ENCODE data around the gene ST6GALNAC5.
"Not testable (repeated sequence)": the region's sequence is repeated elsewhere in the genome, so short reads cannot be mapped to it uniquely, and the experiment has no call there.

The ST6GALNAC5 gene

DNA sequence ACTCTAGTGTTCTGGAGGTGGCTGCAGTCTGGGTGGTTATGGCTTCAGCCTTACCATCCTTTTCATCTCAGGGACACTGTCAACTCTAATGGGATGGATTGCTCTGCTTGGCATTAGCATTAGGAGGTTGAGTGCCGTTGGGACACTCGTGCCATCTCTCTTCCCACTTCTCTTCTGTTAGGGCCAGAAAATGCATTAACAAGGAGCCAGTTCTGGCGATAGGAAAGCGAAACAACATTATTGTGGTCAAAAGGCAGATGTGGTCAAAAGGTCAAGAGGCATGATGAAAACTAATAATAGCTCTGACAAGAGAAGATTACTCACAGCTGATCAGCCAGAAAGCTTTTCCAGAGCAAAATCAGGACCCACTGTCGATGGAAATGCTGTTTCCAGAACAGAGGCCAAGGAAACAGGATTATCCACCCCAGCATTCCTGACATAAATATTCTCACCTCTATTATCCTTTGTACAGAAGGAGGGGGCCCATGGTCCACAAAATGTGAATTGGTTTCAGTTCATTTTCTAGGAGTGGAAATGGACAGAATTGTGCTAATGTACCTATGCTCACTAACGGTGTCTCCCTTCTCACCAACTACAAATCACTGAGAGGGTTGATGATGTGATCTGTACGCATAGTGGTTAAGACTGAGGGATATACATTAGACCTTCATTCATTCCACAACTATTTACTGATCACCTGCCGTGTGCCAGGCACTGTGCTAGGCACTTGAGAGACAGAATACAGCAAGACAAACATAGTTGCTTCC is 72.0 kb downstream of the ST6GALNAC5 start:
- no peak for DNase-seq

DNA sequence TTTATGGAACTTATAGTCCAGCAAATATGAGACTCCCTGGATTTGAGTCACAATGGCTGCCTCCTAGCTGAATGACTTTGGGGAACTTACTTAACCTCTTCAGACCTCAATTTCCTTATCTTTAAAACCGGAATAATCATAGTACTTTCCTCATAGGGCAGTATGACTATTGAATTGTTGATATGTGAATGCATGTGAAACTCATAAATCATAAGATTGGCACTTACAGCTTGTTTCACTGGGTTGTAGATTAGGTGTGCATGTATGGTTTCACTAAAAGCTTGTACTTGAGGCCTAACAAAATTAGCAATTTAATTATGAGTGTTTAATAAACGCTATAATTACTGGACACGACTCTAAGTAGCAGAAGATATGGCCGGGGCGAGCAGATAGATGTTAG is 72.5 kb downstream of the ST6GALNAC5 start:
- no peak for DNase-seq

DNA sequence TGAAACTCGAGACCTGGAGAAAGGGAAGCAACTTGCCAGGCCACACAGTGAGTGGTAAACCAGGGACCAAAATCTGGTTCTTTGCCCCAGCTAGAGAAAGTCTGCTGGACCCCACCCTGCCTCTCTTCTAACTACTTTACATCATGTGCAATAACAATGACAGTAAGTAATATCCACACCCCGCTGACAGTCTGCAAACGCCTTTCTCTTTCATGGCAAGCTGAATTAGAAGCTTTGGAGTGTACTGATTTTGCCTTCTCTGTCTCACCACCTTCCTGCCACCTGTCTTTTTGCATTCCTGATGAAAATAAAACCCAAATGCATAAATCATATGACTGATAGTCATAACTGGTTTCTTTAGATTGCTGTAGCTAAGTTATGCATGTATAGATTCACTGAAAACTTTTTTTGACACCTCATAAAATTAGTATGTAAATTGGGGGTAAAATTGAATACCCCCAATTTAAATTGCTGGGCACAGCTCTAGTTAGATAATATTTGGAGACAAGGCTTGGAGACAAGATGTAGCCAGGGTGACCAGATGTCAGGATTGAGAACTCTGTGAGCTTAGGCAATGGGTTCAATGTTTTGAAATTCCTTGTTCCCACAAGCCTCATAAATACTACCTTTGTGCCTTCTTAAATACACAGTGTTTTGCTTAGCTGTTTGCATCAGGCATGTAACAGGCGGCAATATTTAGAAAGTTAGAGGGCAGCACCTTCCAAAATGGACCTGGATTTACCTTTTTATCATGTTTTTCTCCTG is 73.5 kb downstream of the ST6GALNAC5 start:
- DNase-seq, result no peak

DNA sequence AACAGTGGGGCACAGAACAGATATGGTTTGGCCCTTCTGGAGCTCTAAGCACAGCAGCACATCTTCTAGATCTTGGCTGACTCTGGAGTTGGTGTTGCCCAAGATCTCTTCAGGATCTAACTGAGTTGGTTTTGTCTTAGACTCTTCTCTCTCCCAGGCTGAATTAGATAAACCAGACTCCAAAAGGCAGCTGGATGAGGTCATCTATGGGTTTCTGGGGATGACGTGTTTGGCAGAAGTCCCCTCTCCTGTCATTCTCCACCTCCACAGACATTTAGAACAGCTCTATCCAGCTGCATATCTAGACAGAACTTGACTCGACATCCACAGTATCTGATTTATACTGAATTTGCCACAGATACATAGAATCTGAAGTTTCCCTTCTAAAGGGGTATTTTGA is 75.3 kb downstream of the ST6GALNAC5 start:
- DNase-seq, result no peak

DNA sequence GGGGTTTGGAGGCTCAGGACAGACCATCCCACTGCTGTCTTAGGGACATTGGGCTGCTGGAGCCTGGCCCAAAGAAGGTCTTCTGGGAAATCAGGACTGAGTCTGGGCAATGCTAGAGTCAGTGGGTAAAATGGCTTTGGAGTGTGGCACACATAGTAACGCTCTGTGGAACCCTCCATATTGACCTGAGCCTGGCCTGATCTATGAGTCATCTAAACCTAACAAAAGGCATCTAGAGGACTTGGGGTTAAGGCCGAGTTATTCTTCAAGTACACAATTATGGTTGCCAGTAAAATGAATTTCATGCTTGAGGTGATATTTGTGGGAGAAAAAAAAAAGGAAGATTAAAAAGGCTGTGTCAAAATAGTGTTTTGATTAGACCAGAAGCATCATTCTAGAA is 77.7 kb downstream of the ST6GALNAC5 start:
- DNase-seq, result no peak

DNA sequence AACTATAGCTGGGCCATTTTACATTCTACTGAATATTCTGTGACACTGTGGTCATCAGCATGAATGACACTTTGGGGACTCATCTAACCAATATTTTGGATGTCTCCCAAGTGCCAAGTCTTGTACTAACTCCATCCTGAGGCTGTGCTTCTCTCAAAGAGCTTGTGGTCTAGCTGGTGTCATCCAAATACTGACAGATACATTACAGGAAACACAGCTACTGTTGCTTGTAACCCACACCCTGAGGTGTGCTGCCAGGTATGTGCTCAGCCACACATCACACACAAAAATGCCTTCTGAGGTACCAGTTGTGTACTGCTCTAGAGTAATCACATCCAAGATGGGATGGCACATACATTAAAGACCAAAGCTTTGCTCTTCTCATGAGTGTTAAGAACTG is 81.6 kb downstream of the ST6GALNAC5 start:
- DNase-seq, result no peak

DNA sequence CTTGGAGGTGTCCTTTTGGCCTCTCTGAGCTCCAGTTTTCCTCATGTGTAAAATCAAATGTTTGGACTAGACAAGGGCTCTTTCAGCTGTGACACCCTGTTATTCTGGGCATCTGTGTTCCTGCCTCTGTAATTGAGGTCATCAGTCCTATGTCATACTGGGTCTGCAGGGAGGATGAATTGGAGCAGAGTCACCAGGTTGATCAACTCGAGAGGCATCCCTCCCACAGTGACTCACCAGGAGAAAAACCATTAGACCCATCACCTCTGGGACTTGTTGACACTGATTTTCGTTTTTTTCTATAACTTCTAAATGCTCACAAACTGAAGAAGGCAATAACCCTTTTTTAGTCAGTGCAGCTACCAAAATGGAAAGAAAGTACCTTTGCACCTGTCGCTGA is 82.2 kb downstream of the ST6GALNAC5 start:
- no peak for DNase-seq

DNA sequence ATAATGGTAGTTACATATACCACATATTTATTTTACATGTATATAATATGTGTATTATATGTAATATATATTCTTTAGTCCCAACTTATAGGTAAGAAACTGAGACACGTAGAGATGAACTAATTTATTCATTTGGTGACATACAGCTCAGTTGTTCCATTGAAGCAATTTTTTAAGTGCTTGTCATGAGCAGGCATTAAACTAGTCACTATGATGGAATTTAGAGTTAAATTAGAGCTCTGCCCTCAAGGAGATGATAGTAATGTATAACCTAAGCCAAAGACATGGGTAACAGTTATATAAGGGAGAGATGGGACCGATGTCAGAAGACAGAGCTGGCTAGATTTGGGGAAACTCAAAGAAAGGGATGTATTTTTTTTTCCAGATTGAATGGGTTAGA is 83.0 kb downstream of the ST6GALNAC5 start:
- no peak for DNase-seq

DNA sequence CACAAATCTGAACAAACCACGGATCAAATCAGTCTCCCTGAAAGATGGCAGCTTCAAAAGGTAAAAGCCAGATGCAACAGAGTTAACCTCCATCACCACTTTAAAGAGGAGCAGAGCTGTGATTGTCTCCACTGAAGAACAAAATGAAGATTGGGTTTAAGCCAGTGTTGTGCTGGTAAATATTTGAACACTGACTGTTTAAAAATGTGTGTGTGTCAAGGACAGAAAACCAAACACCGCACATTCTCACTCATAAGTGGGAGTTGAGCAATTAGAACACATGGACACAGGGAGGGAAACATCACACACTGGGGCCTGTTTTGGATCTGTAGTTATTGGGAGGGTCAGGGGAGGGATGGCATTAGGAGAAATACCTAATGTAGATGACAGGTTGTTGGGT is 83.9 kb downstream of the ST6GALNAC5 start:
- DNase-seq, result no peak

DNA sequence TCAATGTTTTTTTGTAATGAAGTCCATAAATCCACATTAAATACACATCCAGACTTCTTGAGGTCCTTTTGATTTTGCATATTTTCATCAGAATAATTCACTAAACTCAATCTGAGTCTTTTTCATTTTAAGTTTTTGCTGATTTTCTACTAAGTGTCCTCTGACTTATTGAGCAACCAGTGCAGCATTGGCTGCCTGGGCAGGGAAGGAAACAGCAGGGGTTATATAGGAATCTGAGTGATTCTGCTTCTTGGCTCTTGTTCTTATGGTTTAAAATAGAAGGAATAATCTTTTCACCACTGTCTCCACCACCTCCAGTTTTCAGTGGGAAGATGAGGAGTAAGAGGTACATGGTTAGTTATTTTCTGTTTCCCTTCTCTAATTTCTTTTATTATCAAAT is 88.4 kb downstream of the ST6GALNAC5 start:
- DNase-seq, result no peak

DNA sequence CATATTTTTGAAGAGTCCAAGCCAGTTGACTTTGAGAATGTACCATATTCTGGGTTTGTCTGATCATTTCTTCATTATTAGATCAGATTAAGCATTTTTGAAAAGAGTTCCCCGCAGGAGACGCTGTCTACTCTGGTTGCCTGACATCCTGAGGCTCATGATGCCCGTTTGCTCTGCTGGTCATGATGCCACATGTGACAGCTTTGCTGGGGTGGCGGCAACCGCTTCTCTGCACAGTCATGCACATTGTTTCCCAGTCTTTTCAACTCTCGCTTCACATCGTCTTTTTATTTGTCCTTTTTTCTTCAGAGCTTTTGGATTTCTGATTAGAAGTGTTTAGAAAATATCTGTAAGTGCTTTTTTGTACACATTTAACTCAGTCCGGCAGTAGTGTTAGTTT is 90.7 kb downstream of the ST6GALNAC5 start:
- no peak for DNase-seq

DNA sequence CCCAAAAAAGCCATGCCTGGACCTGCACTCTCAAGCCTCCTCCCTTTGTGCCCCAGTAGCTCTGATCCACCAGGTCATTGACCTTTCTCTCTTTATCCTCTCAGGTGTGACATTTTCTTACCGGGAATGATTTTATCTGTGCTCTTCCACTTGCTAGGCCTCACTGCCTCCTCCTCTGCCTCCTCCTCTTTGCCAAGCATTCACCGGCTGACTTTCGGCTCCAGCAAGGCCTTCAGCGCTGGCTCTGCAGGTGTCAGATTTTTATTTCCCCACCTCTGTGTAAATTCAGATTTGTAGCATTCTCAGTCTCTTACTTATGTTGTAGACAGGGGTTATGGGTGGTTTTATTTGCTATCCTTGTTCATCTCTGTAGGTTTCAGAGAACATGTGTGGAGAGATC is 91.5 kb downstream of the ST6GALNAC5 start:
- no peak for DNase-seq

DNA sequence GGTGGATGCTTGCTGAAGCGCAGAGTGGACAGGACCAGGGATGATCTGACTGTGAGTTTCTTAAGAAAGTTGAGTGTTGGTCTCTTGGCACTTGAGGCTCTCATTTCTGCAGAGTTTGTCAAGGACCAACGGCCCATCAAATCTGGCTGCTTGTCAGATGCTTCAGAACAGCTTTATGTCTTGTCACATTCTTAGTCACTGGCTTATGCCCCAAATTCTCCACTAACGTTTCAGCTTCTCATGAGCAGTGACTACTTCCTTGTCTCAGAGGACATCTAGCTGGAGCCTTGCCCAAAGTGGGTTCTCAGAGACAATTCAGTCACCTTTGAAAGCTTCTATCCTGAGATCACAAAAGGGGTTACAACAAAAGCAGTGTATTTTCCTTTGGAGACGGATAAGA is 92.3 kb downstream of the ST6GALNAC5 start:
- no peak for DNase-seq

DNA sequence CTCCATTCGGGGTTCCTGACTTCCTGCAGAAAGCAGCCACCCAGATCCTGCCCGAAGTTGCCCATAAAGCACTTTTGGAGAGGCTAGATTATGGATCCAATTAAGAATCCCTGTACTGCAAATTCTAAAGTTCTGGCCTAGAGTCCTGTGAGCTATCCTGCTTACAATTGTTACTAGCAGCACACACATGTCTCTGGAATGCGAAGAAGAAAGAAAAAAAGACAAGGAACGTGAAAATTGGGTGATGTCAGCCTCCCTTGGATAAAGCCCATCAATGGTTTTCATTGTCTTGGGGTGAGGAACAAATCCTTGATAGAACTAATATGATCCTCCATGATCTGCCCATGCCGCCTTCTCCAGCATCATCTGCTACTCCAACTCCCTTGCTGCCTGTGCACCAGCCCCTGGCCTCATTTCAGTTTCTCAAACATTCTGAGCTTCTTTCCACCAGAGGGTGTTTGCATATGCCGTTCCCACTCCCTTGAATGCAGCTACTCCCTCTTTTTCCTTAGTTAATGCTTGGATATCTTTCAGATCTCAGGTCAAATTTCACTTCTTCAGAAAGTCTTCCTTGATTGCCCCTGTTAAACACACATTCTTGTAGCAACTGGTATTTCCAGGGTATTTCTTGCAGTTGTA is 94.0 kb downstream of the ST6GALNAC5 start:
- DNase-seq, result no peak

DNA sequence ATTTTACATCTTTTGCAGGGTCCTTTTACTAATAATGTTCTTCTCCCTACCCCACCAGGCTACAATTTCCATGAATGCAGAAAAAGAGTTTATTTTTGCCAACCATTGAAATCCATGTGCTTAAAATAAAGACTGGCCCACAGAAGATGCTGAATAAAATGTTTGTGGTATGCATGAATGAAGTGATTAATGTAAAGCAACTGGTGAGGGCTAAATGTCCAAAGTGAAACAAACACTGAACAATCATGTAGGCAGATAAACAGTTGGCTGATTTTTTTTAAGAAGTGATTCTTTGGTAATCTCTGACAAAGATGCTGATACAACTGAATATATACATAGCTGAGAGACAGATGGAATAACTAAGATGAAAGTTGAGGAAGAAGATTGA is 94.5 kb downstream of the ST6GALNAC5 start:
- DNase-seq, result no peak

DNA sequence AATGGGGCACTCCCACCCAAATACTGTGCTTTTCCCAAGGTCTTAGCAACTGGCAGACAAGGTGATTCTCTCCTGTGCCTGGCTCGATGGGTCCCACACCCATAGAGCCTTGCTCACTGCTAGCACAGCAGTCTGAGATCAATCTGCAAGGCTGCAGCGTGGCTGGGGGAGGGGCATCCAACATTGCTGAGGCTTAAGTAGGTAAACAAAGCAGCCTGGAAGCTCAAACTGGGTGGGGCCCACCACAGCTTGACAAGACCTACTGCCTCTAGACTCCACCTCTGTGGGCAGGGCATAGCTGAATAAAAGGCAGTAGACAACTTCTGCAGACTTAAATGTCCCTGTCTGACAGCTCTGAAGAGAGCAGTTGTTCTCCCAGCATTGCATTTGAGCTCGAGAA is 114.0 kb downstream of the ST6GALNAC5 start:
- not testable (repeated sequence) for DNase-seq

DNA sequence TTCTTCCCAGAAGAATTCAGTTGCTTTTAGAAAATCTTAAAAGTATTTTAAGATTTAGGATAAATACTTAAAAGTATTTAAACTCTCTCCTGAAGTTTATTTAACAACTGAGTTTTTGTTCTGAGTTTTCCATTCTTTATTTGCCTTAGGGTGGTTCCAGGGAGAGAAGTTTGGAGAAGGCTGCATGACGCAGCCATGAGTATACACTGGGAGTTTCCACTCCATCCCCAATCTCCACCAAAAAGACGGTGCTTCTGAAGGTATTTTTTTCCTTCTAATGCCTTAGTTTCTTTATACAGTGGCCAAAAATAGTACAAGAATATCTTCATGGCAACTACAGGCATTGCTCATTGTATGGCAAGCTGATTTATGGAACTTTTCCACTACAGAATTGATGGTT is 122.7 kb downstream of the ST6GALNAC5 start:
- no peak for DNase-seq

DNA sequence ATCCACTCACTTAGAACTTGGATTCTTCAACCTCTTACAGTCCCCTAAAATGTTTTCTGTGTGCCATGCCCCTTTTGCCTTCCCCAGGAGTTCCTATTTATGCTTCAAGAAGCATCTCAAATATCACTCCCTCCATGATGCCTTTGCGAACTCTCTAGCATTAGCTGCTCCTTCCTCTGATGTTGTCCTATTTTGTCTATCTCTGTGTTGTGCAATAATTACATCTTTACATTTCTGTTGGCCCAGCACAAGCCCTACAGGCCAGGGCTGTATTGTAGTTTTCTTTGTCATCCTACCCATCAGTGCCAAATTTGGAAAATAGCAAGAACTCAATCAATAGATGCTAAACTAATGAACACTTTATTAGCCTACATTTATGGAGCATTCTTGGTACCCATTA is 125.8 kb downstream of the ST6GALNAC5 start:
- no peak for DNase-seq

DNA sequence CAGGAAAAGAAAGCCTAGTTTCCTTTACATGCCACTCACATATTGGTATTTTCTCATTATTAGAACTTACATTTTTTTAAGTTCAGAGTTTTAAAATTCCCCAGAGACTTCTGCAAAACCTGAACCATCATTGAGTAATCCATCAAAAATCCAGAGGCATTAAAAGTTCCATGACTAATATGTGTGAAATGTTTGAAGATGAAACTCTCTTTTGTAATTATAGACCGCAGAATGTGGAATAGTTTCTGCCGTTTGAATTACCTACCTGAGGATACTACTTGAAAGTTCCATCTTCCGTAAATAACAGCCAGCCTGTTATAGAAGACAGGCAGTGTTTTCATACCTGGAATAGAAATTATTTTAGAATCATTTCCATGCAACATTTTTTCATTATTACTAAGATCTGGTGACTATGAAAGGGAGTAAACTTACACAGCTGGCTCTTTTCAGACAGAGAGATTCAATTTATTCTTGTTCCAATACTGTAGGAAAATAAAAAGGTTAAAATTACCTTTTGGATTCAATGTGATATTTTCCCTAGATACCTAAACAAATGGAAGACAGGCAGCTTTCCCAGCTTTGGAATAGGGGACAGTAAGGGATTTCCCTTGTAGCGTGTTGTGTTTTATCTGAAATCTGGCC is 131.4 kb downstream of the ST6GALNAC5 start:
- no peak for DNase-seq

DNA sequence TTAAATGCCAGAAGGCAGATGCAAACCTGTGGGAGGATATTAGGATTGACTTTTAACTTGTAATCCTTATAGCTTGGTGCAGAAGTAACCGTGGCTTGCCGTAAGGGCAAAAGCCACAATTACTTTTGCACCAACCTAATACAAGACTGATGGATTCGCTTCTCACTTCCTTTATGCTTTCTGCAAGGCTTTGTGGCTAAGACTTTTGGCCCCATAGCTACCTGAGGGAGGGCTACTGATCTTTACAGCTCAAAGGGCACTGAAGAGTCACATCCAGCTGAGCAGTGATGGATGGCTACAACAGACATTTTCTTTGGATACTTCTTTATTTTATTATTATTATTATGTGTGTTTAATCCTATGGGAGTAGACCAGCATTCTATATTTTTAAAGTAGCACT is 140.4 kb downstream of the ST6GALNAC5 start:
- DNase-seq, result no peak

DNA sequence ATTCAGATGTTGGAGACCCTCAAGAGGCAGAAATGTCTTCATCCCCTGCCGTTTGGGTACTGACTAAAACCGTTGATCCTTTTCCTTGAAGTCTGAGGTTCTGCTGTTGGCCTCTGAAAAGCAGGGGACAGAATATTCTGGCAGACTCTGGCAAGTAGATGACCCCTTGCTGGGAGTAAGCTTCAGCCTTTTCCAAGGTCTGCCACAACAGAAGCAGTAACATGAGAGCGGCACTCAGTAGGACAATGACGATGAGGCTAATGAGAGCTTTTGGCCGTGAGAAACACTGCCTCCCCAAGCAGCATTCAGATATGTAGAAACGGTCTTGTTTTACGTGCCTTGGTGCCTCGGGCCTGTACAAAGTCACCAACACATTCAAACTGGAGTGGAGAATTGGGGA is 143.7 kb downstream of the ST6GALNAC5 start:
- DNase-seq, result no peak

DNA sequence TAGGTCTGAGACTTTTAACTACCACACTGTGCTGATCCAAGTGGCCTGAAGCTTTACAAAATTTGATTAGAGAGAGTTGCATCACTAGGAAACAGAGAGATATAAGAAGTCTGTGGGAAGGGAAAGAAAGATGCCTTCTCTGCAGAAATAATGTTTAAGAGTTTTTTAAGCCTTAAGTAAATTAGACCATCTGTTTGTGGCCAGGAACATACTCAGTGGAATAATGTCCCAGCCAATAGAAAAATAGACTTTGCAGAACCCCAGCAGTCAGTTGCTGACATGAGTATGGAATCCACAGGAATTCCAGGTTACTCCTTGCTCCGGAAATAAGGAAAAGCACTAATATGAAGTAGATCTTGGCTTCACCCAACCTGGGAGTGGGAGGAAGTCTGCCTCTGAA is 144.8 kb downstream of the ST6GALNAC5 start:
- DNase-seq, result no peak

DNA sequence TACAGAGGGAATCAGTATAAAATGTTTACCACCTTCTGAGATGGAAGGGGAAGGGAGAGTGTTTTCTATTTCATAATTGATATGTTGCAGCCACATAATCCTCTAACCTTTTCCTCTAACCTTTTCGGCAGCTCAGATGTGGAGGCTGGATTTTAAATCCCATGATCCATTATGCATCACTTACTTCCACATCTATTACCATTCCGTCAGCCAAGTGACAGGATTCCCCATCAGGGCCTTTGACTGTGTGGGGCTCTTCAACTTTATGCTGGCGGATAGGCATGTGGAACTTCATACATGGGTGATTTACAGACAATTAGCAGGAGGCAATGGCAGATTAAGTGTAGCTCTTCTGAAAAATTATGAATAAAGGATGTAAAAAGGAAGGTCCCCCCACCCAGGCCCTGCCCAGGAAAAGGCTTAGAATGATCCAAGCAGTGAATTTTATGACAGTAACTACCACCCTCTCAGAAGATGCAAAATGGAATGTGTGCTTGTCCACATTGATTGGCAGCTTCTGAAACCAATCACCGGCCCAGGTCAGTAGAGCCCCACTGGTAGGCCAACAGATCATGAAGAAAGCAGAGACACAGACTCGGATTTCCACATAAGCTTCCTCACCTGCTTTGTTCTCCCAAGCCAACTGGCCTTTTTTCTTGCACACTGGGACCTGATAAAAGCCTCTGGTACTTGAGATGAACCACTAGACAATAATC is 147.0 kb downstream of the ST6GALNAC5 start:
- DNase-seq, result no peak
